Spleen (tissue), 7 donors: ENCODE data around the gene CDRT4.

Source experiments
- POLR2A ChIP-seq, 3 donors: fragments of 450-650 bp; IDR thresholded peaks; one replicate each; pipeline ENCODE4 v1.5.1; 2017; ENCODE audit warnings: antibody characterized with exemption in 3 of 3, mild to moderate bottlenecking in 1 of 3
- POLR2AphosphoS5 ChIP-seq, 3 donors: sonication (generic); formaldehyde crosslinking; IDR thresholded peaks; one replicate each; pipeline ENCODE4 v1.5.1; 2017; ENCODE audit warnings: antibody characterized with exemption in 3 of 3
- TF ChIP-seq, protein P1 (sequence below), 11 experiments: fragments of 200-600 bp in 7 of 11; fragments of 450-650 bp in 4 of 11; sonication (generic) in 4 of 11; IDR thresholded peaks in 8 of 11; conservative IDR thresholded peaks in 3 of 11; 1 replicate in 7 of 11; 2 replicates in 4 of 11; pipeline versions ENCODE4 v1.4.0 to v1.8.0; 2016 to 2021; ENCODE audit warnings: antibody characterized with exemption in 11 of 11, inconsistent platforms in 4 of 11, mild to moderate bottlenecking in 1 of 11
- donor health status: DM: no; HTN: no; CAD: no; lungs with moderate emphysema.
- donor health status: DM: no; HTN: no; CAD: no.
- donor health status: DM: no; HTN: no; CAD: no.

DNA sequence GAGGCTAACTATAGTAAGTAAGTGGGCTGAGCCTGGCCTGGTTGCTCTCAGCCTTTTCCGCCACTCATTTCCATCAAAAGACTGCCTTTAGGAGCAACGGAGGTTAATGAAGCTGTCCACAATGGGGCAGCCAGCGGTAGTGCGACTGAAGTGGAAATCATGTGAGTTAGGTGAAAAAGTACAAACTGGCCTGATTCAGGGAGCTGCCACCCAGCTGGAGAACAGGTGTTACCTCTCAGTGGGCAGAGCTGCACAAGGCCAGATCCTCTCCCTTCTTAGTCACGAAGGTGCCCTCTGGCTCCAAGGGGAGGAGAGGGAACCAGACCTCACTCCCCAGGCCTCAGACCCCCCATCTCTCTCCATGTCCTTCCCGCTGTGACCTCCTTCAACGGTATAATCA, 34.4 kb upstream of the CDRT4 start:
- TF ChIP-seq, protein P1, sequence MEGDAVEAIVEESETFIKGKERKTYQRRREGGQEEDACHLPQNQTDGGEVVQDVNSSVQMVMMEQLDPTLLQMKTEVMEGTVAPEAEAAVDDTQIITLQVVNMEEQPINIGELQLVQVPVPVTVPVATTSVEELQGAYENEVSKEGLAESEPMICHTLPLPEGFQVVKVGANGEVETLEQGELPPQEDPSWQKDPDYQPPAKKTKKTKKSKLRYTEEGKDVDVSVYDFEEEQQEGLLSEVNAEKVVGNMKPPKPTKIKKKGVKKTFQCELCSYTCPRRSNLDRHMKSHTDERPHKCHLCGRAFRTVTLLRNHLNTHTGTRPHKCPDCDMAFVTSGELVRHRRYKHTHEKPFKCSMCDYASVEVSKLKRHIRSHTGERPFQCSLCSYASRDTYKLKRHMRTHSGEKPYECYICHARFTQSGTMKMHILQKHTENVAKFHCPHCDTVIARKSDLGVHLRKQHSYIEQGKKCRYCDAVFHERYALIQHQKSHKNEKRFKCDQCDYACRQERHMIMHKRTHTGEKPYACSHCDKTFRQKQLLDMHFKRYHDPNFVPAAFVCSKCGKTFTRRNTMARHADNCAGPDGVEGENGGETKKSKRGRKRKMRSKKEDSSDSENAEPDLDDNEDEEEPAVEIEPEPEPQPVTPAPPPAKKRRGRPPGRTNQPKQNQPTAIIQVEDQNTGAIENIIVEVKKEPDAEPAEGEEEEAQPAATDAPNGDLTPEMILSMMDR (IDR thresholded peaks at IDR 0.05 in 8 of 11, conservative IDR thresholded peaks at IDR 0.05 in 3 of 11): no peak
- TF ChIP-seq POLR2A (IDR thresholded peaks at IDR 0.05): no peak
- no peak for TF ChIP-seq POLR2AphosphoS5 (IDR thresholded peaks at IDR 0.05)
